CD4-positive, alpha-beta memory T cell (primary cell): ENCODE measurements around the gene HLA-F. TPM values are rescaled to one million over a fixed set of nuclear protein-coding genes. Genes with fewer than 3 reads are reported as not detected.

Source experiments
- CTCF ChIA-PET: fragments of 350-600 bp; sonication (Branson Sonifier 250); formaldehyde crosslinking; loops from one replicate; lab custom pipeline; 2021; ENCODE audit warnings: inconsistent platforms; ENCODE audit not compliant: partially characterized antibody; lab: Charles Lee
- POLR2A ChIA-PET: fragments of 350-600 bp; sonication (Branson Sonifier 250); formaldehyde crosslinking; loops from one replicate; lab custom pipeline; 2021; ENCODE audit not compliant: partially characterized antibody; lab: Charles Lee
- DNase-seq, 5 donors: peaks; one replicate each; pipeline versions ENCODE4 v3.0.0 to v3.0.0-alpha.2; 2020 to 2022; ENCODE audit warnings: mixed read lengths in 1 of 5
- H3K27ac ChIP-seq: one replicate; pipeline ENCODE4 v1.7.0; 2013; ENCODE audit warnings: low read depth, low read length
- H3K27me3 ChIP-seq: 2 replicates; pipeline ENCODE4 v1.7.0; 2013; ENCODE audit warnings: mild to moderate bottlenecking, low read length, moderate library complexity; ENCODE audit not compliant: insufficient read depth
- H3K36me3 ChIP-seq: 2 replicates; pipeline ENCODE4 v1.7.0; 2013; ENCODE audit warnings: mild to moderate bottlenecking, low read length, moderate library complexity; ENCODE audit not compliant: insufficient read depth
- H3K4me1 ChIP-seq: 2 replicates; pipeline ENCODE4 v1.7.0; 2013; ENCODE audit warnings: mild to moderate bottlenecking, low read length, moderate library complexity; ENCODE audit not compliant: insufficient read depth
- H3K4me3 ChIP-seq, 2 donors: one replicate each; pipeline ENCODE4 v1.7.0; 2013; ENCODE audit warnings: low read length in 2 of 2, mild to moderate bottlenecking in 1 of 2
- H3K9me3 ChIP-seq, 2 donors: one replicate each; pipeline ENCODE4 v1.7.0; 2013; ENCODE audit warnings: low read length in 2 of 2, control low read depth in 1 of 2; ENCODE audit not compliant: control insufficient read depth in 1 of 2
- H3K27ac Mint-ChIP-seq, 7 donors: one replicate each; pipeline ENCODE4 v1.8.0; 2020 to 2021; ENCODE audit warnings: mixed read lengths in 7 of 7, mild to moderate bottlenecking in 6 of 7, inconsistent platforms in 3 of 7, moderate library complexity in 3 of 7
- H3K27me3 Mint-ChIP-seq, 2 donors: one replicate each; pipeline ENCODE4 v1.8.0; 2020 to 2021; ENCODE audit warnings: mixed read lengths in 2 of 2
- H3K36me3 Mint-ChIP-seq, 2 donors: one replicate each; pipeline ENCODE4 v1.8.0; 2020 to 2021; ENCODE audit warnings: mixed read lengths in 2 of 2, inconsistent platforms in 1 of 2, mild to moderate bottlenecking in 1 of 2
- H3K4me1 Mint-ChIP-seq, 4 donors: one replicate each; pipeline ENCODE4 v1.8.0; 2020 to 2021; ENCODE audit warnings: mixed read lengths in 4 of 4, mild to moderate bottlenecking in 1 of 4
- H3K4me3 Mint-ChIP-seq, 8 donors: one replicate each; pipeline ENCODE4 v1.8.0; 2020 to 2021; ENCODE audit warnings: mixed read lengths in 8 of 8, mild to moderate bottlenecking in 7 of 8, moderate library complexity in 6 of 8, inconsistent platforms in 3 of 8
- H3K9me3 Mint-ChIP-seq, 8 donors: one replicate each; pipeline ENCODE4 v1.8.0; 2020 to 2021; ENCODE audit warnings: mixed read lengths in 8 of 8, mild to moderate bottlenecking in 5 of 8, inconsistent platforms in 3 of 8, moderate library complexity in 1 of 8
- intact Hi-C: fragments of 100-400 bp; cut with micrococcal nuclease; formaldehyde crosslinking; loops from one replicate; pipeline ENCODE4 v1.15.1; 2023
- polyA plus RNA-seq, 2 donors: library from polyadenylated mRNA; unstranded; fragments of 300-500 nt; fragmentation: Illumina TruSeq; gene quantifications; one replicate each; pipeline ENCODE4 v1.2.3, GENCODE V29; 2021
- total RNA-seq, 2 experiments: library from RNA; stranded (reverse); gene quantifications; one replicate each; pipeline ENCODE4 v1.2.3, GENCODE V29; 2021

Gene HLA-F
- total and polyA plus RNA-seq, 4 experiments from 2014 or later: 379 to 585 (median 495) TPM

DNA sequence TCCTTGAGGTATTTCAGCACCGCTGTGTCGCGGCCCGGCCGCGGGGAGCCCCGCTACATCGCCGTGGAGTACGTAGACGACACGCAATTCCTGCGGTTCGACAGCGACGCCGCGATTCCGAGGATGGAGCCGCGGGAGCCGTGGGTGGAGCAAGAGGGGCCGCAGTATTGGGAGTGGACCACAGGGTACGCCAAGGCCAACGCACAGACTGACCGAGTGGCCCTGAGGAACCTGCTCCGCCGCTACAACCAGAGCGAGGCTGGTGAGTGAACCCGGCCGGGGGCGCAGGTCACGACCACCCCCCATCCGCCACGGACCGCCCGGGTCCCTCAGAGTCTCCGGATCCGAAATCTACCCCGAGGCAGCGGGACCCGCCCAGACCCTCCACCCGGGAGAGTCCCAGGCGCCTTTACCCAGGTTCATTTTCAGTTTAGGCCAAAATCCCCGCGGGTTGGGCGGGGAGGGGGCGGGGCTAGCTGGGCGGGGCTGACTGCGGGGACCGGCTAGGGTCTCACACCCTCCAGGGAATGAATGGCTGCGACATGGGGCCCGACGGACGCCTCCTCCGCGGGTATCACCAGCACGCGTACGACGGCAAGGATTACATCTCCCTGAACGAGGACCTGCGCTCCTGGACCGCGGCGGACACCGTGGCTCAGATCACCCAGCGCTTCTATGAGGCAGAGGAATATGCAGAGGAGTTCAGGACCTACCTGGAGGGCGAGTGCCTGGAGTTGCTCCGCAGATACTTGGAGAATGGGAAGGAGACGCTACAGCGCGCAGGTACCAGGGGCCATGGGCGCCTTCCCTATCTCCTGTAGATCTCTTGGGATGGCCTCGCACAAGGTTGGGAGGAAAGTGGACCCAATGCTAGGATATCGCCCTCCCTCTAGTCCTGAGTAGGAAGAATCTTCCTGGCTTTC, 693 bp downstream of the HLA-F start:
- intact Hi-C loops: loop anchor here (2.0 to 5.0 kb wide), 4 partner anchors 15 to 243 kb away; no protein-coding TSS in a partner anchor
- peaks cover 44% of the 10 kb centered on the region for H3K36me3 ChIP-seq
- peaks cover 34 to 82% (median 48%) of the 10 kb centered on the region in 4 donors for H3K4me1 Mint-ChIP-seq

DNA sequence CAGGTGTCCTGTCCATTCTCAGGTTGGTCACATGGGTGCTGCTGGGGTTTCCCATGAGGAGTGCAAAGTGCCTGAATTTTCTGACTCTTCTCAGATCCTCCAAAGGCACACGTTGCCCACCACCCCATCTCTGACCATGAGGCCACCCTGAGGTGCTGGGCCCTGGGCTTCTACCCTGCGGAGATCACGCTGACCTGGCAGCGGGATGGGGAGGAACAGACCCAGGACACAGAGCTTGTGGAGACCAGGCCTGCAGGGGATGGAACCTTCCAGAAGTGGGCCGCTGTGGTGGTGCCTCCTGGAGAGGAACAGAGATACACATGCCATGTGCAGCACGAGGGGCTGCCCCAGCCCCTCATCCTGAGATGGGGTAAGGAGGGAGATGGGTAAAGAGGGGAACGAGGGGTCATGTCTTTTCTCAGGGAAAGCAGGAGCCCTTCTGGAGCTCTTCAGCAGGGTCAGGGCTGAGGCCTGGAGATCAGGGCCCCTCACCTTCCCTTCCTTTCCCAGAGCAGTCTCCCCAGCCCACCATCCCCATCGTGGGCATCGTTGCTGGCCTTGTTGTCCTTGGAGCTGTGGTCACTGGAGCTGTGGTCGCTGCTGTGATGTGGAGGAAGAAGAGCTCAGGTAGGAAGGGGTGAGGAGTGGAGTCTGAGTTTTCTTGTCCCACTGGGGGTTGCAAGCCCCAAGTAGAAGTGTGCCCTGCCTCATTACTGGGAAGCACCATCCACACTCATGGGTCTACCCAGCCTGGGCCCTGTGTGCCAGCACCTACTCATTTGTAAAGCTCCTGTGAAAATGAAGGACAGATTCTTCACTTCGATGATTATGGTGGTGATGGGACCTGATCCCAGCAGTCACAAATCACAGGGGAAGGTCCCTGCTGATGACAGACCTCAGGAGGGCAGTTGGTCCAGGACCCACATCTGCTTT, 2.0 kb downstream of the HLA-F start:
- peak overlapping the region; percentile 94 to 98 (median 96) for H3K4me3 Mint-ChIP-seq
- Histone ChIP-seq H3K27me3 (no peaks in the 10 kb centered on the region), H3K4me1 (peaks cover 72% of the 10 kb centered on the region), H3K27ac (peak overlapping the region; percentile 100), H3K9me3 (no peaks in the 10 kb centered on the region), H3K4me3 (peak overlapping the region; percentile 95), H3K36me3 (peaks cover 44% of the 10 kb centered on the region)
- H3K4me1 Mint-ChIP-seq: peaks cover 38 to 94% (median 56%) of the 10 kb centered on the region in 4 donors
- CTCF ChIA-PET: interaction anchor here (1.2 to 3.9 kb wide), 6 partner anchors 12 to 110 kb away, joined by 3 to 31 read pairs (median 6); no protein-coding TSS in a partner anchor
- H3K27ac Mint-ChIP-seq: peak overlapping the region; percentile 92 to 99 (median 98)
- POLR2A ChIA-PET: interaction anchor here (1.0 to 14.8 kb wide), 7 partner anchors 12 to 223 kb away, joined by 3 to 158 read pairs (median 5); no protein-coding TSS in a partner anchor
- intact Hi-C loops: loop anchor here (5.0 kb wide), 2 partner anchors 67 to 242 kb away; no protein-coding TSS in a partner anchor
- DNase-seq: no peak
- H3K9me3 Mint-ChIP-seq: no peaks in the 10 kb centered on the region
- H3K36me3 Mint-ChIP-seq: peaks cover 45 to 57% of the 10 kb centered on the region in 2 donors
- H3K27me3 Mint-ChIP-seq: no peaks in the 10 kb centered on the region

More for the DNA sequence above, 693 bp downstream of the HLA-F start:
- H3K4me3 ChIP-seq: peak overlapping the region; percentile 95
- H3K27ac ChIP-seq: peak overlapping the region; percentile 100
- DNase-seq: peak; percentile 61 to 86 (median 70)
- H3K27me3 ChIP-seq: no peaks in the 10 kb centered on the region
- ChIA-PET POLR2A (interaction anchor here (1.0 to 1.3 kb wide), 4 partner anchors 15 to 29 kb away, joined by 3 to 6 read pairs (median 4); no protein-coding TSS in a partner anchor), CTCF (interaction anchor here (1.0 kb wide), 1 partner anchor 71 kb away, joined by 3 read pairs; no protein-coding TSS in a partner anchor)
- Mint-ChIP-seq H3K27me3 (no peaks in the 10 kb centered on the region), H3K9me3 (no peaks in the 10 kb centered on the region), H3K4me3 (peak overlapping the region; percentile 94 to 98 (median 96)), H3K27ac (peak overlapping the region; percentile 92 to 99 (median 98)), H3K36me3 (peaks cover 45 to 57% of the 10 kb centered on the region in 2 donors)
- H3K9me3 ChIP-seq: no peaks in the 10 kb centered on the region
- peaks cover 65% of the 10 kb centered on the region for H3K4me1 ChIP-seq

DNA sequence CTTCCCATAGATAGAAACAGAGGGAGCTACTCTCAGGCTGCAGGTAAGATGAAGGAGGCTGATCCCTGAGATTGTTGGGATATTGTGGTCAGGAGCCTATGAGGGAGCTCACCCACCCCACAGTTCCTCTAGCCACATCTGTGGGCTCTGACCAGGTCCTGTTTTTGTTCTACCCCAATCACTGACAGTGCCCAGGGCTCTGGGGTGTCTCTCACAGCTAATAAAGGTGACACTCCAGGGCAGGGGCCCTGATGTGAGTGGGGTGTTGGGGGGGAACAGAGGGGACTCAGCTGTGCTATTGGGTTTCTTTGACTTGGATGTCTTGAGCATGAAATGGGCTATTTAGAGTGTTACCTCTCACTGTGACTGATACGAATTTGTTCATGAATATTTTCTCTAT, 2.8 kb downstream of the HLA-F start:
- Histone ChIP-seq H3K27me3 (no peaks in the 10 kb centered on the region), H3K4me1 (peaks cover 67% of the 10 kb centered on the region), H3K27ac (peak overlapping the region; percentile 100), H3K9me3 (no peaks in the 10 kb centered on the region), H3K4me3 (peak overlapping the region; percentile 95), H3K36me3 (peaks cover 44% of the 10 kb centered on the region)
- intact Hi-C loops: no loop called here
- ChIA-PET CTCF (interaction anchor here (1.2 to 3.9 kb wide), 7 partner anchors 11 to 109 kb away, joined by 3 to 31 read pairs (median 5); no protein-coding TSS in a partner anchor), POLR2A (interaction anchor here (1.0 to 14.8 kb wide), 7 partner anchors 12 to 223 kb away, joined by 3 to 158 read pairs (median 5); no protein-coding TSS in a partner anchor)
- Mint-ChIP-seq H3K27ac (peak overlapping the region; percentile 84 to 99 (median 96)), H3K27me3 (no peaks in the 10 kb centered on the region), H3K9me3 (no peaks in the 10 kb centered on the region), H3K4me3 (peak overlapping the region; percentile 94 to 98 (median 96)), H3K36me3 (peaks cover 45 to 57% of the 10 kb centered on the region in 2 donors), H3K4me1 (peaks cover 45 to 97% (median 63%) of the 10 kb centered on the region in 4 donors)
- no peak for DNase-seq

DNA sequence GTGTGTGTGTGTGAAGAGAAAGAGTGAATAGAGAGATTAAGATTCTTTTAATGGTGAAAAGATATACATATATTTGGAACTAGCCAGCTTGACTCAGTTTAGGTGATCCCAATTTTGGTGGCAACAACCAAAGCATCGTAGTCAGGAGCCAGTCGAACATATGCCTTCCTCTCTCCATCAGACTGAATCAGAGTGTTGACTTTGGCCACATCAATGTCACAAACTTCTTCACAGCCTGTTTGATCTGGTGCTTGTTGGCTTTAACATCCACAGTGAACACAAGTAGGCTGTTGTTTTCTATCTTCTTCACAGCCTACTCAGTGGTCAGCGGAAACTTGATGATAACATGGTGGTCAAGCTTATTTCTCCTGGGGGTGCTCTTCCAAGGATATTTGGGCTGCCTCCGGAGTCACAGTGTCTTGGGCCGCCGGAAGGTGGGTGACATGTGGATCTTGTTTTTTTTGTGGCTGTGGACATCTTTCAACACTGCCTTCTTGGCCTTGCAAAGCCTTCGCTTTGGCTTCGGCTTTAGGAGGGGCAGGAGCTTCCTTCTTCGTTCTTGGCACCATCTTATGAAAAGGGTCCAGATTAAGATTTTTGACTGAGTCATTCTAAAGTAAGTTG, 3.4 kb downstream of the HLA-F start:
- H3K27me3 ChIP-seq: no peaks in the 10 kb centered on the region
- H3K9me3 Mint-ChIP-seq: no peaks in the 10 kb centered on the region
- ChIA-PET CTCF (interaction anchor here (1.2 to 3.9 kb wide), 11 partner anchors 10 to 108 kb away, joined by 3 to 31 read pairs (median 6); no protein-coding TSS in a partner anchor), POLR2A (interaction anchor here (0.7 to 14.8 kb wide), 9 partner anchors 9 to 222 kb away, joined by 3 to 158 read pairs (median 6); no protein-coding TSS in a partner anchor)
- H3K27me3 Mint-ChIP-seq: no peaks in the 10 kb centered on the region
- peak overlapping the region in 6 of 7 donors; percentile 11 to 96 (median 73) for H3K27ac Mint-ChIP-seq
- peaks cover 60% of the 10 kb centered on the region for H3K4me1 ChIP-seq
- peaks cover 45 to 98% (median 64%) of the 10 kb centered on the region in 4 donors for H3K4me1 Mint-ChIP-seq
- DNase-seq: no peak
- H3K4me3 ChIP-seq: no peak overlapping the region
- H3K9me3 ChIP-seq: no peaks in the 10 kb centered on the region
- H3K27ac ChIP-seq: no peak overlapping the region
- peaks cover 44% of the 10 kb centered on the region for H3K36me3 ChIP-seq
- peaks cover 45 to 57% of the 10 kb centered on the region in 2 donors for H3K36me3 Mint-ChIP-seq
- intact Hi-C loops: no loop called here
- H3K4me3 Mint-ChIP-seq: peak overlapping the region; percentile 34 to 98 (median 94)

DNA sequence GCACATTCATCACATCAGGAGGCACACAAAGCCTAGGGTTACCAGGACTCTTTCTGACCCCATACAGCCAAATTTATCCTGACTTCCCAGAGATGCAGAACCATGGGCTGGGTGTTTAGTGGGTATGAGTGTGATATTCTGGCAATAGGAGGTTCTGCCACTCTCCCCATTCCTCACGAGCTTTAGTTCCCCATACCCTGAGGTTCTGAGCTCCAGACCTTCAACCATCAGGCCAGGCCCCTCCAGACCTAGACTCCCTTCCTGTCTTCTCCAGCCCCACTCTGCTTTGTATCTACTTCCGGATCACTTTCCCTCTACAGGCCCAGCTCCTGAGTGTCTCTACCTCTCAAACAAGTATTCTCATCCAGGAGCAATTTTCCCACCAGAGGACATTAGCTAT, 4.4 kb downstream of the HLA-F start:
- no peaks in the 10 kb centered on the region for H3K9me3 Mint-ChIP-seq
- Histone ChIP-seq H3K36me3 (peaks cover 44% of the 10 kb centered on the region), H3K4me3 (no peak overlapping the region), H3K4me1 (peaks cover 53% of the 10 kb centered on the region), H3K9me3 (no peaks in the 10 kb centered on the region), H3K27me3 (no peaks in the 10 kb centered on the region), H3K27ac (no peak overlapping the region)
- intact Hi-C loops: no loop called here
- peak overlapping the region; percentile 15 to 98 (median 66) for H3K4me3 Mint-ChIP-seq
- POLR2A ChIA-PET: interaction anchor here (1.2 to 14.8 kb wide), 7 partner anchors 8 to 25 kb away, joined by 3 to 158 read pairs (median 8); no protein-coding TSS in a partner anchor
- no peaks in the 10 kb centered on the region for H3K27me3 Mint-ChIP-seq
- CTCF ChIA-PET: interaction anchor here (0.7 to 3.9 kb wide), 9 partner anchors 9 to 286 kb away, joined by 3 to 31 read pairs (median 5); no protein-coding TSS in a partner anchor
- peak overlapping the region; percentile 50 to 96 (median 61) for H3K27ac Mint-ChIP-seq
- peaks cover 45 to 57% of the 10 kb centered on the region in 2 donors for H3K36me3 Mint-ChIP-seq
- H3K4me1 Mint-ChIP-seq: peaks cover 42 to 92% (median 61%) of the 10 kb centered on the region in 4 donors
- DNase-seq: no peak
